ENCODE data around the gene SARDH.

DNA sequence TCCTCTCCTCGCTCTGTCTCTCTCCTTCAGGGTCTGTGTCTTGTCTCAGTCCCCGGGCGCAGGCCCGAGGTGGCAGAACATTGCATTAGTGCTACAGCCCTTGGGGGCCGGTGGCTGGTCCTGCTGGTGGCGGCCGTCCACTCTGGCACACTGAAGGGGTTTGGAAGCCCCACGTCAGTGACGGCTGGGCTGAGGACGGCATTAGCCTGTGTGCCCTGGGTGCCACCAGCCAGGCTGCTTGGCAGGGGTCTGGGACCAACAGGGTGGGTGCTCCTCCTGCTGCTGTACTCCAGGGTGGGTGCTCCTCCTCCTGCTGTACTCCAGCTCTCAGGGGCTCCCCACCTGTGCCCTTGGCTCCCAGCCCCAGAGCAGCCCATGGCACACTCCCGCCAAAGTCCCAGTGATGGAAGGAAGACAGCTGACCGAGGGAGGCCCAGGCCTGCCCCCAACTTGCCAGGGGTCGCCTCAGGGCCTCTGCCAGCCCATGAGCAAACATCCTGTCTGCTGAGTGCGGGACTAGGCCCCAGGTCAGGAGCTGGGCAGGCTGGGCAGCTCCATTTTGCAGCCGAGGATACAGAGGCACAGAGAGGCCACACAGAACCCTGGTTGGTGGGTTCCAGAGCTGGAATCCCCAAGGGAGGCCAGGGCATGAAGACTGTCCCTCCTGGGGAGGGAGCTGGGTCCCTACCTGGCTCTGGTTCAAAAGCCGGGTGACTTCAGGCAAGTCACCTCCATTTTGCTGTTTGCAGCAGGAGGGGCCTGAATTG, 27.3 kb downstream of the SARDH start:
- TF ChIP-seq TARDBP (IDR thresholded peaks at IDR 0.05), result no peak
- no peak for TF ChIP-seq HDGF (IDR thresholded peaks at IDR 0.05; ENCODE audit: borderline replicate concordance)
- no peak for TF ChIP-seq ZNF384 (IDR thresholded peaks at IDR 0.05)
- no peak for TF ChIP-seq BHLHE40 (IDR thresholded peaks at IDR 0.05; ENCODE audit: borderline replicate concordance)
- TF ChIP-seq FOXA1 (IDR thresholded peaks at IDR 0.05), result no peak
- TF ChIP-seq ELF4 (IDR thresholded peaks at IDR 0.05), result no peak
- no peak for TF ChIP-seq FOXM1 (IDR thresholded peaks at IDR 0.05; ENCODE audit: borderline replicate concordance)
- no peak for TF ChIP-seq SUZ12 (IDR thresholded peaks at IDR 0.05)
- TF ChIP-seq FOXK2 (IDR thresholded peaks at IDR 0.05), result no peak

All from HEK293T (cell line).